Measurements from ENCODE around the gene TMEM126B.

DNA sequence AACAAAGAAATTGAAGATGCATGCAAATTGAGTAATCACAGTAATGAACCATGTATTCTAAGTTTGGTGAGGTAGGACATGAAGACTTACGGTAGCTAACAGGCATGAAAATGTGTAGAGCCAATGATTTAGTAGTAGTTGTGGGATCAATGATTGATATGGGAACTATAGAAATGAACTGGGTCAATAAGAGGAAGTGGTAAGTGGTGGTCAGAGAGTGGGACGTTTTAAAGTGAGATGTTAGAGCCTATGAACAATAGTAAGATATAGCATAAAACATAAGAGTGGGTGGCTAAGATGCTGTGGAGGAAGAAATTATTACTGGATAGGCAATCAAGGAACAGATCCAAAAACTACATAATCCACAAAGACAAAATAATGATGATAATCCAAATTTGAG lies 46.3 kb upstream of the TMEM126B start:
- TF ChIP-seq, protein P1, sequence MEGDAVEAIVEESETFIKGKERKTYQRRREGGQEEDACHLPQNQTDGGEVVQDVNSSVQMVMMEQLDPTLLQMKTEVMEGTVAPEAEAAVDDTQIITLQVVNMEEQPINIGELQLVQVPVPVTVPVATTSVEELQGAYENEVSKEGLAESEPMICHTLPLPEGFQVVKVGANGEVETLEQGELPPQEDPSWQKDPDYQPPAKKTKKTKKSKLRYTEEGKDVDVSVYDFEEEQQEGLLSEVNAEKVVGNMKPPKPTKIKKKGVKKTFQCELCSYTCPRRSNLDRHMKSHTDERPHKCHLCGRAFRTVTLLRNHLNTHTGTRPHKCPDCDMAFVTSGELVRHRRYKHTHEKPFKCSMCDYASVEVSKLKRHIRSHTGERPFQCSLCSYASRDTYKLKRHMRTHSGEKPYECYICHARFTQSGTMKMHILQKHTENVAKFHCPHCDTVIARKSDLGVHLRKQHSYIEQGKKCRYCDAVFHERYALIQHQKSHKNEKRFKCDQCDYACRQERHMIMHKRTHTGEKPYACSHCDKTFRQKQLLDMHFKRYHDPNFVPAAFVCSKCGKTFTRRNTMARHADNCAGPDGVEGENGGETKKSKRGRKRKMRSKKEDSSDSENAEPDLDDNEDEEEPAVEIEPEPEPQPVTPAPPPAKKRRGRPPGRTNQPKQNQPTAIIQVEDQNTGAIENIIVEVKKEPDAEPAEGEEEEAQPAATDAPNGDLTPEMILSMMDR (IDR thresholded peaks at IDR 0.05): no peak
- TF ChIP-seq POLR2A (IDR thresholded peaks at IDR 0.05) (no peak), POLR2AphosphoS5 (IDR thresholded peaks at IDR 0.05) (no peak)

Measured in breast epithelium (tissue), 3 donors.